ENCODE results near the gene SIN3A. TPM values are rescaled to one million over a fixed set of nuclear protein-coding genes. Genes with fewer than 3 reads are reported as not detected.

SIN3A gene
- total RNA-seq, 2 donors from 2014 or later: 16.0 to 25.5 TPM

MicroRNAs within 50 kb of the gene (microRNA counts, 767-probe panel; counts per million panel counts)
- 0 to 1,813 counts per million in 2 donors for microRNA hsa-miR-631

Small RNA genes lying within 50 kb of the gene (microRNA-seq; reads per million reads assigned to microRNA genes)
- 0 reads per million in 2 donors for gene MIR631 (ENCODE audit: borderline number of aligned reads in 2 of 2, borderline replicate concordance in 1 of 2)

Other genes starting within 250 kb of the SIN3A start
- 10 to 100 TPM in 1 of 2 donors, 1 to 10 TPM in 1; 5.9 to 16.4 TPM for gene C15orf39, start 249.8 kb downstream of the SIN3A start, total RNA-seq
- not detected for gene GOLGA6C, start 193.4 kb downstream of the SIN3A start, total RNA-seq
- gene GOLGA6D, start 168.9 kb downstream of the SIN3A start, total RNA-seq: not detected
- 10 to 100 TPM; 47.2 to 52.4 TPM for gene COMMD4, start 115.6 kb downstream of the SIN3A start, total RNA-seq
- 10 to 100 TPM in 1 of 2 donors, 1 to 10 TPM in 1; 6.0 to 11.7 TPM for gene NEIL1, start 104.7 kb downstream of the SIN3A start, total RNA-seq
- gene MAN2C1, start 83.1 kb downstream of the SIN3A start, total RNA-seq: 10 to 100 TPM; 63.2 to 81.8 TPM
- 1 to 10 TPM; 9.6 to 9.9 TPM for gene PTPN9, start 127.6 kb upstream of the SIN3A start, total RNA-seq
- 10 to 100 TPM; 13.7 to 17.3 TPM for gene SNUPN, start 174.0 kb upstream of the SIN3A start, total RNA-seq
- gene IMP3, start 188.5 kb upstream of the SIN3A start, total RNA-seq: 100 to 1,000 TPM in 1 of 2 donors, 10 to 100 TPM in 1; 71.2 to 119 TPM
- 10 to 100 TPM; 10.3 to 20.5 TPM for gene SNX33, start 196.2 kb upstream of the SIN3A start, total RNA-seq

Measured in right atrium auricular region (tissue), 2 donors.